OCI-LY7 (cell line): ENCODE measurements around the gene SPSB1.

ENCODE experiments used
- CTCF ChIP-seq: fragments of 200-600 bp; sonication (generic); conservative IDR thresholded peaks from 2 replicates; pipeline ENCODE4 v1.5.1; 2014; ENCODE audit warnings: mild to moderate bottlenecking, antibody characterized with exemption, low read length, moderate library complexity, mixed read lengths
- EZH2phosphoT487 ChIP-seq: fragments of 200-600 bp; sonication (generic); IDR thresholded peaks from 2 replicates; pipeline ENCODE4 v1.6.1; 2018; ENCODE audit warnings: low read depth, borderline replicate concordance, mild to moderate bottlenecking, mixed run types, antibody characterized with exemption, low read length, moderate library complexity, mixed read lengths

DNA sequence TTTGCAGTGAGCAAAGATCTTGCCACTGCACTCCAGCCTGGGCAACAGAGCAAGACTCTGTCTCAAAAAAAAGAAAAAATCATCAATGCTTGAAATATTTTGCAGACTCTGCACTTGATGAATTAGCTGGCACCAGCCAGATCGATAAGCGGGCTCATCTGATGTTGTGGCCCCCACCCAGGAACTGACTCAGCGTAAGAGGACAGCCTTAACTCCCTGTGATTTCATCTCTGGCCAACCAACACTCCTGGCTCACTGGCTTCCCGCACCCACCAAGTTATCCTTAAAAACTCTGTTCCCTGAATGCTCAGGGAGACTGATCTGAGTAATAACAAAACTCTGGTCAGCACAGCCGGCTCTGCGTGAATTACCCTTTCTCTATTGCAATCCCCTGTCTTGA, 98.9 kb downstream of the SPSB1 start:
- TF ChIP-seq CTCF, result no peak
- no peak for TF ChIP-seq EZH2phosphoT487
